GM12801 (cell line): ENCODE measurements around the gene PAWR.

Source experiments
- CTCF ChIP-seq: IDR thresholded peaks from one replicate; pipeline ENCODE4 v1.5.1; 2011; ENCODE audit warnings: control low read depth; ENCODE audit not compliant: insufficient read length; ENCODE audit errors: extremely low read depth

Gene PAWR

GRCh38 chr12:79707830-79708229, 17.1 kb upstream of the PAWR start:
- no peak for TF ChIP-seq CTCF

- no peak for TF ChIP-seq CTCF
These were observed 15.9 kb upstream of the PAWR start for GRCh38 chr12:79706676-79707075.

- TF ChIP-seq CTCF: no peak
These were observed 15.4 kb upstream of the PAWR start for GRCh38 chr12:79706156-79706555.

- no peak for TF ChIP-seq CTCF
These were observed 8.2 kb upstream of the PAWR start for GRCh38 chr12:79698966-79699365.

- TF ChIP-seq CTCF: no peak
These were observed 5.7 kb upstream of the PAWR start for GRCh38 chr12:79696416-79696815.

GRCh38 chr12:79692860-79693577, 2.3 kb upstream of the PAWR start:
- no peak for TF ChIP-seq CTCF

GRCh38 chr12:79691511-79692248, 916 bp upstream of the PAWR start:
- TF ChIP-seq CTCF: no peak
